Memory B cell (primary cell): ENCODE results near the gene ANGPTL2.

ENCODE experiments used
- ATAC-seq: fragments of 150-1000 bp; cut with Tn5 transposase; 2 replicates; pipeline ENCODE4 v1.10.0; 2021; ENCODE audit warnings: low read depth, mild to moderate bottlenecking, moderate library complexity
- DNase-seq, 2 donors: peaks; one replicate each; pipeline ENCODE4 v3.0.0; 2022; ENCODE audit warnings: low spot score in 2 of 2
- H3K27ac Mint-ChIP-seq: one replicate; pipeline ENCODE4 v1.8.0; 2022; ENCODE audit warnings: mild to moderate bottlenecking, moderate library complexity, mixed read lengths
- H3K27me3 Mint-ChIP-seq: one replicate; pipeline ENCODE4 v1.8.0; 2022; ENCODE audit warnings: mixed read lengths
- H3K36me3 Mint-ChIP-seq: one replicate; pipeline ENCODE4 v1.8.0; 2022; ENCODE audit warnings: mild to moderate bottlenecking, mixed read lengths
- H3K4me1 Mint-ChIP-seq: one replicate; pipeline ENCODE4 v1.8.0; 2022; ENCODE audit warnings: mixed read lengths
- H3K4me3 Mint-ChIP-seq: one replicate; pipeline ENCODE4 v1.8.0; 2022; ENCODE audit warnings: mild to moderate bottlenecking, moderate library complexity, mixed read lengths
- H3K9me3 Mint-ChIP-seq: one replicate; pipeline ENCODE4 v1.8.0; 2022; ENCODE audit warnings: mixed read lengths

The ANGPTL2 gene

DNA sequence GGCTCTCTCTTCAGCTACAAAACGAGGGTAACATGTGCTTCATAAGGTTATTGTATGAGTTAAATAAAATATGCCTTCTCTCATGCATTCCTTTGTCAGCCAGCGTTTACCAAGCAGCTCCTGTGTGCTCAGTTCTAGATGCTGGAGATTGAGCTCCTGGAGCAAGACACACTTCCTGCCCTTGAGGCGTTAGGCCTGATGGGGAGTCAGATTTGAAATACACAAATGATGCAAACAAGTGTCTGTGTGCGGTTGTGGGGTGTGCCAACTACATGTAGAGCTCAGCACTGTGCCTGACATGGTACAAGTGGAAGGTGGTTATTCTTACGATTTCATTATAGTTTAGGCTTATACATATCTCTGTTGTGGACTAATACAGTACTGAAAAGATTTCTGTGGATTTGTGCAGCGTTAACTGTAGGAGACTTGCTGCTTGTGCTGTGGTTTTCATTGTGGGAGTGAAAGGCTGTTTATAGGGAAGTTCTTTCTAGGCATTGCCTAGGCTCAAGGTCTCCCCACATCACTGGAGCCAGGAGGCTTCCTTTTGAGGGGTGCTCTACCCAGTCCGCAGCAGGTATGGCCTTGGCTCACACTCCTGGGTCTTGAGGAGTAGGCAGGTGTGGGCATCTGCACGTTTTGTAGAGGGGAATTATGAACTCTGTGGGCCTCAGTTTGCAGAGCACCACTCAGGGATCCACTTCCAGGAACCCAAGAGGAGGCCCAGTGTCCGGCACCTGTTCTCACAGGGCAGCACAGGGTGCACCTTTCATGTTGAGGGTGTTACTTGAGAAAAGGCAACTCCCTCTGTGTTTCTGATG lies 39.8 kb upstream of the ANGPTL2 start:
- ATAC-seq (no peak), DNase-seq (no peak)
- peaks cover 25% of the 10 kb centered on the region for H3K4me1 Mint-ChIP-seq
- no peaks in the 10 kb centered on the region for H3K27me3 Mint-ChIP-seq
- no peaks in the 10 kb centered on the region for H3K9me3 Mint-ChIP-seq
- no peak overlapping the region for H3K27ac Mint-ChIP-seq
- no peak overlapping the region for H3K4me3 Mint-ChIP-seq
- no peaks in the 10 kb centered on the region for H3K36me3 Mint-ChIP-seq

DNA sequence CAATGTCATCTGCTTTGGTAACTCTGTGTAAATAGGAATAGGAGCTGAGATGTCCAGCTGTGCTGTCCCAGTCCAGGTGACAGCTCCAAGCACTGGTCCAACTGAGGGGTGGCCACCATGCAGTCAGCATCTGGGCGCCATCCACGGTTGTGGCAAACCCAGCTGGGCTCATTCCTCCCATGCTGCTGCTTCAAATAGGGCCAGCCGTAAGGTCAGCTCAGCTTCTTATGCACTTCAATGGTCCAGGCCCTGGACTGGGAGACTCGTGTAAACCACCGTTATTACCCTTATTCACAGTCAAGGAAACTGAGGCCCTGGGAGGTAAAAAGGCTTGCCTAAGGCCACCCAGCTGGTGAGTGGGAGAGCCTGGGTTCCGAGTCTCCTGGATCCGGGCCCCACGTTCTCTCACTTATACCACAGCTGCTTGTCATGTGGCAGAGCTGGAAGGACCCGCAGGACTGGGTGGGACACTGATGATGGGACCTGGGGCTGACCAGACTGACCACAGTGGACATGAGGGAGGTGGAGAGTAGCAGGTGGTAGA lies 38.7 kb upstream of the ANGPTL2 start:
- H3K4me1 Mint-ChIP-seq = peaks cover 18% of the 10 kb centered on the region
- no peaks in the 10 kb centered on the region for H3K9me3 Mint-ChIP-seq
- DNase-seq (no peak), ATAC-seq (no peak)
- H3K36me3 Mint-ChIP-seq = no peaks in the 10 kb centered on the region
- H3K4me3 Mint-ChIP-seq = no peak overlapping the region
- no peak overlapping the region for H3K27ac Mint-ChIP-seq
- no peaks in the 10 kb centered on the region for H3K27me3 Mint-ChIP-seq

GRCh38 chr9:127159949-127160610 lies 37.6 kb upstream of the ANGPTL2 start:
- H3K4me3 Mint-ChIP-seq = no peak overlapping the region
- H3K4me1 Mint-ChIP-seq = peaks cover 18% of the 10 kb centered on the region
- ATAC-seq (no peak), DNase-seq (peak in 1 of 2 donors; percentile 4)
- H3K27me3 Mint-ChIP-seq = no peaks in the 10 kb centered on the region
- H3K27ac Mint-ChIP-seq = peak overlapping the region; percentile 65
- no peaks in the 10 kb centered on the region for H3K36me3 Mint-ChIP-seq
- H3K9me3 Mint-ChIP-seq = no peaks in the 10 kb centered on the region

- no peaks in the 10 kb centered on the region for H3K27me3 Mint-ChIP-seq
- no peaks in the 10 kb centered on the region for H3K9me3 Mint-ChIP-seq
- no peak for ATAC-seq
- no peak overlapping the region for H3K4me3 Mint-ChIP-seq
- peaks cover 23% of the 10 kb centered on the region for H3K4me1 Mint-ChIP-seq
- H3K36me3 Mint-ChIP-seq = no peaks in the 10 kb centered on the region
- peak overlapping the region; percentile 65 for H3K27ac Mint-ChIP-seq
- DNase-seq = peak in 1 of 2 donors; percentile 5
Measured at GRCh38 chr9:127159325-127159801, 36.9 kb upstream of the ANGPTL2 start.

- Mint-ChIP-seq H3K27ac (no peak overlapping the region), H3K4me3 (no peak overlapping the region), H3K9me3 (no peaks in the 10 kb centered on the region), H3K27me3 (no peaks in the 10 kb centered on the region), H3K4me1 (peaks cover 26% of the 10 kb centered on the region), H3K36me3 (no peaks in the 10 kb centered on the region)
- no peak for ATAC-seq
- no peak for DNase-seq
Measured at GRCh38 chr9:127158786-127159324, 36.4 kb upstream of the ANGPTL2 start.

GRCh38 chr9:127155314-127155960 lies 33.0 kb upstream of the ANGPTL2 start:
- Mint-ChIP-seq H3K27me3 (no peaks in the 10 kb centered on the region), H3K4me3 (no peak overlapping the region)

GRCh38 chr9:127154390-127155191 lies 32.2 kb upstream of the ANGPTL2 start:
- peak overlapping the region; percentile 25 for H3K27ac Mint-ChIP-seq
- ATAC-seq = peak; percentile 79

More at GRCh38 chr9:127155314-127155960, 33.0 kb upstream of the ANGPTL2 start:
- no peak for ATAC-seq
- no peak for DNase-seq
- Mint-ChIP-seq H3K36me3 (peaks cover 1% of the 10 kb centered on the region), H3K4me1 (peaks cover 20% of the 10 kb centered on the region), H3K27ac (peak overlapping the region; percentile 25), H3K9me3 (no peaks in the 10 kb centered on the region)

DNA sequence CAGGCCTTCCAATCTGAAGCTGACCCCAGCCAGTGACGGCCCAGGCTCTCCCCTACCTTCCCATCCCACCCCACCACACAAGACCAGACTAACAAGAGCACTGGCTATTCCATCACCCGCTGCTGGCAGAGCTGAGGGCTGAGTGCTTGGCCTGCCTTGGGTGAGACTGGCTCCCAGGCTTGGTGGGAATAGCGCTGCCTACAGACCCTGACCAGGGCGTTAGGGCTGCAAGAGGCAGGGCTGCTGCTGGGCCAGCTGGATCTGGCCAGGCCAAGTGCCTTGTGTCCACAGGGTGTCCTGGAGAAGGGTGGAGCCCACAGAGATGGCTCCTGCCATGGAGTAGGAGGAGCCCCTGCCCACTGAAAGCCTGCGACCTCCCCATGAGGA lies 31.6 kb upstream of the ANGPTL2 start:
- peak overlapping the region; percentile 66 for H3K4me3 Mint-ChIP-seq
- ATAC-seq = no peak
- DNase-seq = no peak
- peaks cover 20% of the 10 kb centered on the region for H3K4me1 Mint-ChIP-seq
- no peaks in the 10 kb centered on the region for H3K9me3 Mint-ChIP-seq
- no peak overlapping the region for H3K27ac Mint-ChIP-seq
- peaks cover 1% of the 10 kb centered on the region for H3K36me3 Mint-ChIP-seq
- no peaks in the 10 kb centered on the region for H3K27me3 Mint-ChIP-seq

More at GRCh38 chr9:127154390-127155191, 32.2 kb upstream of the ANGPTL2 start:
- Mint-ChIP-seq H3K27me3 (no peaks in the 10 kb centered on the region), H3K4me1 (peaks cover 20% of the 10 kb centered on the region), H3K4me3 (peak overlapping the region; percentile 66), H3K9me3 (no peaks in the 10 kb centered on the region), H3K36me3 (peaks cover 1% of the 10 kb centered on the region)
- DNase-seq = no peak

GRCh38 chr9:127153501-127153900 lies 31.1 kb upstream of the ANGPTL2 start:
- Mint-ChIP-seq H3K27ac (peak overlapping the region; percentile 41), H3K4me1 (peaks cover 20% of the 10 kb centered on the region), H3K27me3 (no peaks in the 10 kb centered on the region), H3K9me3 (no peaks in the 10 kb centered on the region), H3K4me3 (peak overlapping the region; percentile 63), H3K36me3 (peaks cover 1% of the 10 kb centered on the region)
- ATAC-seq (no peak), DNase-seq (no peak)

GRCh38 chr9:127149463-127150390 lies 27.3 kb upstream of the ANGPTL2 start:
- H3K4me3 Mint-ChIP-seq = no peak overlapping the region
- ATAC-seq = no peak
- H3K9me3 Mint-ChIP-seq = peaks cover 2% of the 10 kb centered on the region
- no peak for DNase-seq
- no peak overlapping the region for H3K27ac Mint-ChIP-seq
- peaks cover 13% of the 10 kb centered on the region for H3K4me1 Mint-ChIP-seq
- no peaks in the 10 kb centered on the region for H3K27me3 Mint-ChIP-seq
- H3K36me3 Mint-ChIP-seq = peaks cover 4% of the 10 kb centered on the region

DNA sequence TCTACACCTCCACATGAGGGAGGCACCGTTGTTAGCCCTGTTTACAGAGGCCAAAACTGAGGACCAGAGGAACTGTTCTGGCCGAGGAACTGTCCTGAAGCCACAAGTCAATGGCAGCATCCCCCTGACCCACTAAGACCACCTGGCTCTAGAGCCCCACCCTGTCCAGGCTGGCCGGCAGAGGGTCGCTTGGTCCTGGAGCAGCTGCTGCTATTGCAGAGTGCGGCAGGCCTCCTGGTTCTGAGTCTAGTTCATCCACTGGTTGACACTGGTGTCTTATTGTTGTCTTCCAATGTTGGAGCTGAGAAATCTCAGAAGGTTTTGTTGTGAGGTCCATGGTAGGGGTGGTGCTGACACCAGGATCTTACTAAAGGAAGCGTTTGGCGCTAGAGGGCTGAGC lies 26.6 kb upstream of the ANGPTL2 start:
- Mint-ChIP-seq H3K36me3 (peaks cover 4% of the 10 kb centered on the region), H3K4me1 (peaks cover 7% of the 10 kb centered on the region), H3K27ac (no peak overlapping the region), H3K9me3 (peaks cover 2% of the 10 kb centered on the region), H3K4me3 (no peak overlapping the region), H3K27me3 (no peaks in the 10 kb centered on the region)
- ATAC-seq (no peak), DNase-seq (no peak)

- Mint-ChIP-seq H3K36me3 (peaks cover 4% of the 10 kb centered on the region), H3K4me3 (no peak overlapping the region), H3K9me3 (peaks cover 2% of the 10 kb centered on the region), H3K27ac (no peak overlapping the region), H3K4me1 (no peaks in the 10 kb centered on the region), H3K27me3 (no peaks in the 10 kb centered on the region)
- DNase-seq (no peak), ATAC-seq (no peak)
Measured at GRCh38 chr9:127148014-127148413, 25.6 kb upstream of the ANGPTL2 start.
